ENCODE measurements around the gene SUSD3.
"Not testable (repeated sequence)": the region's sequence is repeated elsewhere in the genome, so short reads cannot be mapped to it uniquely, and the experiment has no call there.

Gene SUSD3

DNA sequence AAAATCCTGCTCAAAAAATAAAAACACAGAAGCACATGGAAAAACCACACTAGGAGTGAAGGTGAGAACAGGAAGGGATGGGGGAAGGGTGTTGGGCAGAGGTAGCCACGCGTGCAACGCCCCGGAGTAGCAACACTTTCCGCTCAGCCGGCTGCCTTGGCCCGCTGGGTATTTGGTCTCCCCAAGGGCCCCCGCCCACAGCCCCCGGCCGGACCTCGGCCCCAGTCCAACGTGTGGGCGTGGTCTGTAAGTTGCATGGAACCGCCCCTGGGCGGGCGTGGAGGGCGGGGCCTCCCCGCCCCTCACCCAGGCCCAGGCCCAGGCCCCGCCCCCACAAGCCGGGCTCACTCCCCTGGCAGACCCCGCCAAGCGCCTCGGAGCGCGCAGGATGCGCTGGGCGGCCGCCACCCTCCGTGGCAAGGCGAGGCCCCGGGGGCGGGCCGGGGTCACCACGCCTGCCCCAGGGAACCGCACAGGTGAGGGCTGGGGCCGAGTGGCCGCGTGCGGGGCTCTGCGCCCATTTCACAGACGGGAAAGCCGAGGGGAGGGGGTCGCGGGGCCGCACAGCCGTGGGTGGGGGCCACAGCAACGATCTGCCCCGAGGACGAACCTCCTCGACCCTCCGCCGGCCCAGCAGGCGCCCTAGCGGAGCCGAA is at the start of gene SUSD3:
Gene SUSD3 (plus strand): TSS at position 347 of the 656 bp plus-strand sequence. CDS start 42 bp downstream, at position 389.
- peak; percentile 64 for DNase-seq (ENCODE audit: low spot score)

DNA sequence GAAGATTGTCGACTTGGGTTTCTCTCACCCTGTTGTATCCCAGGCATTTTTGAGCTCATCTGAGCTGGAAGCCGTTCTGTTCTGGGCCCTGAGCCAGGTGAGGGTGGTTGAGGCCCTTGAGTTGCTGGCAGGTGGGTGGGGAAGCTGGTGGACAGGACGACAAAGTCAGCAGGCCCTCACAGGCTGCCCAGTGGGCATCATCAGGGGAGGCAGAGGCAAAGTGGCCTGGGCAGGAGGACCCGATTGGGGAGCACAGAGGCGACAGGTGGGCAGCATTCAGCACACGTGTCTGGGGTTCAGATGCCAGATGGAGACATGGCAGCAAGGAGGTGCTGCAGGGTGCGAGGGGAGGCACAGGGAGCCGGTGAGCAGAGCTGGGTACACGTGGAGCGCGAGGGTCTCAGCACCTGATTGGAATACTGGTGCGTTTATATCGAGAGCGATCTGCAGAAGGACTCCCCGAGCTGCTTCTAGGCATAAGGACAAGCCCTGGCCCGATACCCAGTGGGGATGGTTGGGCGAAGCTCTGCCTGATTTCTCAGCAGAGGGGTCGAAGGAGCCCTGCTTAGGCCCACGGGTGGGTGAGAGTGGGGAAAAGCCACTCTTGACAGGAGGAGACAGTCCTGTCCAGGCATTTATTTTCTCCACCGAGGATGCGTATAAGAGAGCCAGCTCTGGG is 49.0 kb upstream of the SUSD3 start:
- DNase-seq (ENCODE audit: low spot score), result no peak

DNA sequence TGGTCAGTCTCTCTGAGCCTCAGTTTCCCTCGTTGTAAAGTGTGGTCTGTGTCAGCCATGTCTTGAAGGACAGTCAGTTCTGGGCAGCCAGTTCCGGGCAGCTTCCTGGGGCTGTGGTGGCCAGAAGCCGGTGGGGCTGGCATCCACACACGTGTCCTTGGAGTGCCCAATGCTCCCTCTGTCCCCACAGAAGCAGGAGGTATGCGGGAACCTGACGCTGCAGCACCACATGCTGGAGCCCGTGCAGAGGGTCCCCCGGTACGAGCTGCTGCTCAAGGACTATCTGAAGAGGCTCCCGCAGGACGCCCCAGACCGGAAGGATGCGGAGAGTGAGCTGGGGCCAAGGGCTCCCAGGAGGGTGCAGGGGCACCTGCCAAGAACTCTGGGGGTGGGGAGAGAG is 48.4 kb upstream of the SUSD3 start:
- no peak for DNase-seq (ENCODE audit: low spot score)

DNA sequence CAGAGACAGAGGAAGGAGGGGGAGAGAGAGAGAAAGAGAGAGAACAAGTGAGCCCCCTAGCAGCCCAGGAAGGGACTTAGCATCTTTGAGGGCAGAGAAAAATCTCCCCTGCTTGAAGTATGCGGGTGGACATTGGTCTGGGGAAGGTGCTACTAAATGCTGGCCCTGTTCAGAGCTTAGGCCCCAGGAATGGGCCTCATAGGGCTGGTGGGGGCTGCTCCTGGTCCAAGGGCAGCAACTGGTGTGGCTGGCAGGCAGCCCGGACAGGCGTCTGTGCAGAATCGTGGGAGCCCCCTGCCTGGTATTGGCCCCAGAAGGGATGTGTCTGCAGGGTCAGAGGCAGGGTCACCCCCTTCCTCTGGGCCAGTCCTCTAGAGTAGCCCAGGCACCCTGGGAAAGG is 47.8 kb upstream of the SUSD3 start:
- no peak for DNase-seq (ENCODE audit: low spot score)

DNA sequence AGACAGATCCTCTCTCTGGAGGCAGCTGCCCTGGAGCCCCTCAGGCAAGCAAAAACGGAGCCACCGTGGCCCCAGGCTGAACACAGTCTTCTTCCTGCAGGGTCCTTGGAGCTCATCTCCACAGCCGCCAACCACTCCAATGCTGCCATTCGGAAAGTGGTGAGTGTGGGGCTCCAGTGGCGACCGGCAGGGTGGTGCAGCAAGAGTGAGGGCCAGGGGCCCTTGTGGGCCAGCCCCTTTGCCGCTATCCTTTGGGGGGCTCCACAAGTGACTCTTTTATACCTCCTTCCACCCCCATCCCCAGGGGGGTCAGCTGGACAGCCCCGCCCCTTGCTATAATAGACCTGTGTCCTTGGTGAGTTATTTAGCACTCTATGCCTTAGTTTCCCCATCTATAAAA is 47.4 kb upstream of the SUSD3 start:
- no peak for DNase-seq (ENCODE audit: low spot score)

DNA sequence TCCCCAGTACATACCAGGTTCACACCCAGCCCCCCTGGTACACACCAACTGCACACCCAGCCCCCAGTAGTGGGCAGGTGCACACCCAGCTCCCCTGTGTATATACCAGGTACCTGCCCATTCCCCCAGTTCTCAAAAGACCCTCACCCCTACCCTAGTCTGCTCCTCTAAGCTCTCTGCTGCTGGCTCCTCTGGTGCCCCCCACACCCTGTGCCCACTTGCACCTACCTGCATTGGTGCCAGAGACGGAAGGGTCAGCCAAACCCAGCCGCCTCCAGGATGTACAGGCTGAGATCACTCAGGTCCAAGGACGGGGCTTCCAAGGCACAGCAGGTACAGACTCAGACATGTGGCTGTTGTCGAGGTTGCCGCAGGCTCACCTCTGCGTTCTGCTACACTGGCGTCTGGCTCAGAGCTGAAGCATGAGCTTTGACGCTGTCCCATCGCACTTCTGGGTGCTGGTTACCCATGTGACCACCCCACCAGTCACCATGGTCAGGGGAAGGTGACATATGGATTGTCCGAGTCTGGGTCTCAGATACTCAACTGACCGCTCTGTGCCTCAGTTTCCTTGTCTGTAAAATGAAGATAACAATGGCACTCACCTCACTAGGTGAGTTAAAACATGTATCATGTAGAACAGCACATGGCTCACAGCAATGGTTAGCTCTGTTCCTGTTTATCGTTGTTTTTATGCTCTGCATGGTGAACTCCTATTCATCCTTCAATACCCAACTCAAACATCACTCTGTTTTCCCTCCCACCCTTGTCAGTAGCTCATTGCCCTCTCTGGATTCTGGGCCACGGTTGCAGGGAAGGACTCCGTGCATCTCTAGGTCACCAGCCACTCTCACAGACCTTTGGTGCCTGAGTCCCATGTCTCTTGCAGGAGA is 45.3 kb upstream of the SUSD3 start:
- no peak for DNase-seq (ENCODE audit: low spot score)

DNA sequence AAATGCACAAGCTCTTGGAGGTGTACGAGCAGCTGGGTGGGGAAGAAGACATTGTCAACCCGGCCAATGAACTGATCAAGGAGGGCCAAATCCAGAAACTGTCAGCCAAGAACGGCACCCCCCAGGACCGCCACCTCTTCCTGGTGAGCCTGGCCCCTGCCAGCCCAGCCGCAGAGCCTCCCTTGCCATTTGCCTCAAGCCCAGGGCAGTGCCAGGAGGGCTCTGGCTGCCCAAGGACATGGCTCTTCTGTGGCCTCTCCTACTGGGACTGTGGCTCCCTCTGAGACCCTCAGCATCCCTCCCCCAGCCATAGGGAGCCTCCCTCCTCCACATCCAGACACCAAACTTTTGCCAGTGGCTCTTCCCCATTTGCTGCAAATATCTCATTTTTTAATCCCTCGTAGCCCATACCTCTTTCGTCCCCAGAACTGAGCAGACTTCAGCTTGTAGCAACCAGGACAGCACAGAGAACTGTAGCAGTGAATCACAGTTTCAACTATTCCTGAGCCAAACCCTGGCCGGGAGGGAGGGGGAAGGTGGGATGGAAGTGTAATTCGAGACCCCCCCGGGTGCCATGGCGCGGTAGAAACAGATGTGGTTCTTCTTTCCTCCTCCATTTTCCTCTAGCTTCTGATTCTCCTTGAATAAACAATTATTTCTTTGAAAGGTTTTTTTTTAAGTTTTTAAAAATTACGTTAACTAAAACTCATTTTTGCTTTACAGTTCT is 44.5 kb upstream of the SUSD3 start:
- no peak for DNase-seq (ENCODE audit: low spot score)

DNA sequence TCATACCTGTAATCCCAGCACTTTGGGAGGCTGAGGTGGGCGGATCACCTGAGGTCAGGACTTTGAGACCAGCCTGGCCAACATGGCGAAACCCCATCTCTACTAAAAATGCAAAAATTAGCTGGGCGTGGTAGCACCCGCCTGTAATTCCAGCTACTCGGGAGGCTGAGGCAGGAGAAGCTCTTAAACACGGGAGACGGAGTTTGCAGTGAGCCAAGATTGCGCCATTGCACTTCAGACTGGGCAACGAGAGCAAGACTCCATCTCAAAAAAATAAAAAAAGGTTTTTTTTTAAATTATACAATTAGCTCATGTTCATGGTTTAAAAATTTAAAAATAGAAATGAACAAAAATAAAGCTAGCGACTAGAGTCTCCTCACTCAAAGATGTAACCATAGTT is 43.3 kb upstream of the SUSD3 start:
- DNase-seq (ENCODE audit: low spot score), result not testable (repeated sequence)

DNA sequence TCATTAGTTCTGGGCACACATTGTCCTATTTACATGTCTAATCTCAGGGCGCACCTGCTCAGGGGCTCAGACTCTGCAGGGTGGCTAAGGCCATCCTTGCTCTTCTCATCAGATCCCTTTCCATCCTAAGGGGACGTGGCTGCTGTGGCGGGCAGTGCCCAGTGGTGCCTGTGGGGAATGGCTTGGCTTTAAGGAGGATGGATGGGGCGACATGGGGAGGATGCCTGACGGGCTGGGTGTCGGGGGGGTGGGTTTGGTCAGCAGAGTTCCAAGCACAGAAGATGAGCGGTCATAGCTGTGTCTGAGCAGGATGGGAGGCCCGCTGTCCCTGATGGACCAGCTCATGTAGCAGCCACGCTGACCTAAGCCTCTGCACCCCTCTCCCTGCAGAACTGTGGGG is 40.9 kb upstream of the SUSD3 start:
- DNase-seq (ENCODE audit: low spot score), result no peak

DNA sequence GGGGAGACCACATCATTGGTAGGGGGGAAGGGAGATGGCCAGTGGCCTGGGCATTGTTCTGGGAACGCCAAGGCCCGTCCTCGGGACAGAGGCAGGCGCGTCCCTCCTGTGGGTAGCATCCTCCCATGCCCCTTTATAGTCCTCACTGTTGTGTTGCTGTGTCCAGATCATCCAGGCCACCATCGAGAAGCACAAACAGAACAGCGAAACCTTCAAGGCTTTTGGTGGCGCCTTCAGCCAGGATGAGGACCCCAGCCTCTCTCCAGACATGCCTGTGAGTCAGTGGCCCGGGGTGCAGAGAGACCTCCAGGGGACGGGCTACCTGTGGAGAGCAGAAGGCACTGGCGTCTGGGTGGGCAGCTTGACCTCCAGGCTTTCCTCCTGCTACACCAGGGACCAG is 38.4 kb upstream of the SUSD3 start:
- no peak for DNase-seq (ENCODE audit: low spot score)

DNA sequence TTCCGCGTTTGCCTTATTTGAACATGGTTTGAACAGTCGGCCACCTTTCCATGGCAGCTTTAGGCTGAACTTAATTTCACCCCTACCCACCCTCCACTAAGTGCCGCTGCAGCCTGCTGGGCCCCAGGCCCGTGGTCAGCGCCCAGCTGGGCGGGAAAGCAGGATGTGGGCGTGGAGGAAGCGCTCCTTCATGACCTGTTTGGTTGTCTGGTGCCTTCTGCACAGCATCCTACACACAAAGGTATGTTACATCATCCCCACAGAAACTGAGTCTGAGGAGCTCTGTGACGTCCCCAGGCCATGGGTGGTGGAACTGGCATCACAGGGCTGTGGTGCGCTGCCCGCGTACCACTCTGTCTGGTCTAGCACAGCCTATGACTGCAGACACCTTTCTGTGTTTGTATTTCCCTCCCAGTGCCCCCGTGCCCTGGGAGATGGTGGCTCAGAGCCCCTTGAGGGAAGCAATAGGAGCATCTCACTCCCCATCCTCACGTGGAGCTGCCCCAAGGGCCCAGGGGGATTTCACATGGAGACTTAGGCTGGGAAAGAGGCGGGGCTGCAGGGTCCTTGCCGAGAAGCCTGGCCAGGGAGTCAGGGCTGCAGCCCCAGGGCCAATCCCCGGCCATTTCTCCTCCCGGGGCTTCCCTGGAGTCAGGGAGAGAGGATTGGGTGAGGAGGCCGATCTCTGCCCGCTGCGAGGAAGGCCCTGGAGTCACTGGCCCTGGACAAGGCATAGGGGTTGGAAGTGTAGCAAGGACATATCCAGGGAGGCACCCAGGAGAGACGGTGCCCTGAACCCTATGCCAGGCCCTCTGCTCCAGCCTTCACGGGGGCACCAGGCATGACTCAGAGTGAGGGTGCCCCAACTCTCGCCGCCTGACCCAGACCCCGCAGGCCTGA is 37.5 kb upstream of the SUSD3 start:
- DNase-seq (ENCODE audit: low spot score), result peak; percentile 27

DNA sequence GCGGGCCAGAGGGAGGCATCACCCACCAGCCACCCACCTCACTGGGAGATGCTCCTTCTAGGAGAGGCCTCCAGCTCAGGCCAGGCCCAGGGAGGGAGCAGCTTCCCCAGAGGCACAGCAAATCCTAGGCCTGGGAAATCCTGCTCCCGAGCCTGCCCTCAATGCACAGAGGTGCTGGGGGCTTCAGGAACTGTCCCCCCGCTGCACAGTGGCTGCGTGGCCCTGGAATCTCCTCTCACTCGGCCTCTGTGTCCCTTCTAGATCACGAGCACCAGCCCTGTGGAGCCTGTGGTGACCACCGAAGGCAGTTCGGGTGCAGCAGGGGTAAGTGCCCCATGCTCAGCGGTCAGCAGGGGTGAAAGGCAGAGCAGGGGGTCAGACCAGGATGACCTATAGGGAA is 36.4 kb upstream of the SUSD3 start:
- no peak for DNase-seq (ENCODE audit: low spot score)

DNA sequence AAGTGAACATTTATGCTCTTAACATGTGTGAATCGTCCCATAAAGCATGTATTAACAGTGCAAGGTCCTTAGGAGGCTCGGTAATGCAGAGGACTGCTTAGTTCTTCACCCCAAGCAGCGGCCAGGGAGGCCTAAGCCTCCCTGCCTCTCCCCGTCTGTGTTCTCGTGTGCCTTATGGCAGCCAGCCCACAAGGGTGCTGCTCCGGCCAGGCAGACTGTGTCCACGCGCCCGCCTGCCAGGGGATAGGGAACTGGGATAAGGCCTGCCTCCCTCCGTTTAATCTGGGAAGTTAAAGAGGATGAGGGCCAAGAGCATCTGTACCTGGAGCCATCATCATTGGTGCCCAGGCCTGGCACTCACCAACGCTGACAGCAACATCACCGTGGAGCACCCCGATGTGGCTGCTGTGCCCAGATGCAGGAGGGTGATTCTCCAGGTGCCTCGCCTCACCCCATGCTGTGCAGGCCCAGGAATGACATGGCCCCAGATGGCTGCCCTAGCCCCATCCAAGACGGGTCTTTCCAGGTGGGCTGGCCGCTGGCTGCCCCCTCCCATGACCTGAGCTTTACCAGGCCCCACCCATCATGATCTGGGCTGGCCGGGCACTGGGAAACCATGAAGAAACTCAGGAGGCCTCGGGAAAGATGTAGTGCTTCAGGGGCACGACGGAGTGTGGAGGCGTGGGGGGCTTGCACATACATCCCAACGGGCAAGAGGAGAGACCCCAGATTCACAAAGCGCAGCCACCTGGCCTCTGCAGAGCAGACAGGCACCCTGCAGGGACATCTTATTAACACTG is 35.6 kb upstream of the SUSD3 start:
- DNase-seq (ENCODE audit: low spot score), result no peak

DNA sequence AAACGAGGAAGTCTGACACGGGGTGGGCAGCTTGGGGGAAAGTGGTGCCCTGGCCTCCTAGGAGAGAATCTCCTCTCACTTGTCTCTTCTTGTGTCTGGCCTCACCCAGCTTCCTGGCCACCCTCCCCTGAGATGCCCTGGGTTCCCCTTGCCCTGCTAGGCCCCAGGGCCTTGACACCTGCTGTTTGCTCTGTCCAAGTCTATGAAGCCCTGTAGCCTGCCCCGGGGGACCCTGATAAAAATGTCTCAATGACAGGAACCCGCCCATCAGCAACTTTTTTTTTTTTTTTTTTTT is 35.0 kb upstream of the SUSD3 start:
- DNase-seq (ENCODE audit: low spot score), result no peak

DNA sequence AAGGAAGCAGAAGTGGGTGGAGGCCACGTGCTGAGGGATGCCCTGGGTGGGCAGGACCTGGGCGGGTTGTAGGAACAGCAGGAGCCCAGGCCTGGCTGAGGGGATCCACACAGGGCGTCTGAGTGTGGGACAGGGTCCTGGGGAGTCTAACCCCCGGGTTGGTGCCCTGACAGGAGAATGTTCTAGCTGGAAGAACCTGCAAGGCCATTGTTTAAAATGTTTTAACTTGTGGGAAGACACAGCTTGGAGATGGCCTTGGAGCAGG is 33.9 kb upstream of the SUSD3 start:
- DNase-seq (ENCODE audit: low spot score), result no peak

DNA sequence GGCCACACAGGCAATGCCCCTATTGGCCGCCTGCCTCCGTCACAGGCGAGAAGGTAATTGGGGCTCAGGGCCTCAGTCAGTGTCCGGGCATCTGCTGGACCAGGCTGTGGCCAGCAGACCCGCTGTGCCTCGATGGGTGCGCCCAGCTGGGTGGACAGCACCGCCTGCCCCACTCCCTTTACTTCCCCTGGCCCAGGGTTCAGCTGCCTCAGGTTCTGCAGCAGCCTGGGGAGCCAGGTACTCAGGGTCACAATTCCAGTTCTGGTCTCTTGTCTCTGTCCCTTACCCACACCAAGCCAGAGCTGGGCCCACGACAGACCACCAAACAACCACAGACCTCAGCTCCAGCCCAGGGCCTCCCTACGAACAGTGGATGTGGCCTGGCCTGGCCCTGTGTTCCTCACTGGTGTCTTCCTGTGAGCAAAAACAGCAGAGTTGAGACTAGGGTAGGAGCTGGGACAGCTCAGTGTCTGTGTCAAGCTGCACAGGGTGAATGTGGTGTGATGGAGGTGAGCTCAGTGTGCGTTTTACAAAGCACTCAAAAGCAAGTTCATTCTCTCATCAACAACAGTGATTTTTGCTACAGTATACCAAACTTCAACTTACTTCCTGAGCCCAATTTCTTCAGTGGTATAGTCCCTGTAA is 33.4 kb upstream of the SUSD3 start:
- no peak for DNase-seq (ENCODE audit: low spot score)

DNA sequence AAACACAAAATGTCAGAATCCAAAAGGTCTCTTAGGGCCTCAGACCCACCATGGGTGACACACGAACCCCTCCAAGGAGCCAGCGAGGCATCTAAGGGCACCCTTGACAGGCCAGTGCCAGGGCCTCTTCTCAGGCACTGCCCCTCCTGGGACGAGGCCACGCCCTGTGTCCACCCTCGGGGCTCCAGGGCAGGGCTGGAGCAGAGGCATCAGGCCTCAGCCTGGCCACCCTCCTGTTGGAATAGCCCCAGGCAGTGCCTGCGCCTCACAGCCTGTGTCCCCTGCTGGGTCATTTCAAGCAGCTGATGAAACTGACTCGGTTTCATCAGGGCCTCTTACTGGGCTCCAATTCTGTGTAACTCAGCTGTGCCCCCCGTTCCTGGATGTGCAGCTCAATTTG is 32.8 kb upstream of the SUSD3 start:
- no peak for DNase-seq (ENCODE audit: low spot score)

DNA sequence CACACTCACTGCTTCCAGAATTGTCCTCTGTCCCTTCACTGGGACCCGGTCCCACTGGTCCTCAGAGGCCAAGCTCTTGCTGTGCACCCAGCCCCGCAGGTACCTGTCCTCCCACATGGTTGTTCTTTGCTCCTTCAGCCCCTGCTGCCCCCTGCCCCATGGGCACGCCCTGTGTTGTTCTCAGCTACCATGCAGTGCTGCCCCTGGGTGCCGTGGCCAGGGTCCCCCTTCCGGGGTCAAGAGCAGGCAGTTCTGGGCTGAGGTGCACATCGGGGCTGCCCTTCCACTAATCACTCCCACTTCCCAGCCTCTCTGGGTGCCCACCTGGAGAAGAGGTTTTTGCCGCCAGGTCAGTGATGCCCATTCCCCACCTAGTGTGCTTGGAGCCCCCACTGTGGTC is 31.9 kb upstream of the SUSD3 start:
- no peak for DNase-seq (ENCODE audit: low spot score)

DNA sequence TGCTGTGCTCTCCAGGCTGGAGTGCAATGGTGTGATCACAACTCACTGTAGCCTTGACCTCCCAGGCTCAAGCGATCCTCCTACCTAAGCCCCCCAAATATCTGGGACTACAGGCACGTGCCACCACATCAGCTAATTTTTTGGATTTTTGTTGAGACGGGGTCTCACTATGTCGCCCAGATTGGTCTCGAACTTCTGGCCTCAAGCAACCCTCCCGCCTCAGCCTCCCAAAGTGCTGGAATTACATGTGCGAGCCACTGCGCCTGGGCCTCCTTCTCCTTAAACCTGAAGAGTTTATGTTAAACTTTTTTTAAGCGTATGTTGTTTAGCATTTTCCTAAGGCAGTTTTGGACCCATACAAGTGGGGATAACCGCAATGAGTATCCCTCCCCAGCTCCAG is 30.8 kb upstream of the SUSD3 start:
- no peak for DNase-seq (ENCODE audit: low spot score)

DNA sequence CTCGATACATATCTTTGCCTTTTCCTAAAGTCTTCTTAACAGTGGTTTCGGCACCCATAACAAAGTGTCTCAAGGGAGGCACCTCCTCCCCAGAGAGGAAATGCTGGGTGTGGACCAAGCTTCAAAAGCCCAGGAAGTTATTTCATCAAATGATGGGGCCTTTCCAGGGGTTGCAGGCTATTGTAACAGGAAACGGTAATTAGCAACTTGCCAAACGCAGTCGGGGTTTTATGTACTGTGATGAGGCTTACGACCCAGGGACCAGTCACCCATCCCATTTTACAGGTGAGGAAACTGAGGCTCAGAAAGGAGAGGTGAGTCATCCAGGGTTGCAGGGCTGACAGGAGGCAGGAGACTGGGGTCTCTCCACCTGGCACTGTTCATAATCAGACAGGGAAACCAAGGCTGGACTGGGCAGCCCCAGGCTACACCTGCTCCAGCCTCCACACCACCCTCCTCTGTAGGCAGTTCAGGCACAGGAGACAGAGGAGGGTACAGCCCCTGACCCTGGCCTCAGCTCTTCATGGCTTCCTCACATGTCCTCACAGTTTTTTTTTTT is 30.0 kb upstream of the SUSD3 start:
- DNase-seq (ENCODE audit: low spot score), result peak; percentile 75
